ENCODE results near the gene COPS8.

Gene COPS8

GRCh38 chr2:237131749-237132533, 46.3 kb downstream of the COPS8 start:
- no peak for DNase-seq (ENCODE audit: low read depth)

DNA sequence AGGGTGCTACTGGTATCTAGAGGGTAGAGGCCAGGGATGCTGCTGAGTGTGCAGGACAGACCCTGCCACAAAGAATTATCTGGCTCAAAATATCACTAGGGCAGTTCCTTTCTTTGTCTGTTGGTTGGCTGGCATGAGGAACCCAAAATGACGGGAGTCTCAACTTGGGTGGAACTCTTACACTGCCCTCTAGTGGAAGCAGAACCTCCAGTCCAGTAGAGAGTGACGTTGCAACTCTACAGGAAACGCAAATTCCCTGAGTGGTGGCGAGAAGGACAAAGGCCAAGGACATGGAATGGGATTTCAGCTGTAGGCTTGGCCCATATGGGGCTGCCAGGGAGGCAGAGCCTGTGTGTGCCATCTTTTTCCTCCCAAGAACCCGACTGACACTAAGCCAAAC, 47.1 kb downstream of the COPS8 start:
- no peak for DNase-seq (ENCODE audit: low read depth)

DNA sequence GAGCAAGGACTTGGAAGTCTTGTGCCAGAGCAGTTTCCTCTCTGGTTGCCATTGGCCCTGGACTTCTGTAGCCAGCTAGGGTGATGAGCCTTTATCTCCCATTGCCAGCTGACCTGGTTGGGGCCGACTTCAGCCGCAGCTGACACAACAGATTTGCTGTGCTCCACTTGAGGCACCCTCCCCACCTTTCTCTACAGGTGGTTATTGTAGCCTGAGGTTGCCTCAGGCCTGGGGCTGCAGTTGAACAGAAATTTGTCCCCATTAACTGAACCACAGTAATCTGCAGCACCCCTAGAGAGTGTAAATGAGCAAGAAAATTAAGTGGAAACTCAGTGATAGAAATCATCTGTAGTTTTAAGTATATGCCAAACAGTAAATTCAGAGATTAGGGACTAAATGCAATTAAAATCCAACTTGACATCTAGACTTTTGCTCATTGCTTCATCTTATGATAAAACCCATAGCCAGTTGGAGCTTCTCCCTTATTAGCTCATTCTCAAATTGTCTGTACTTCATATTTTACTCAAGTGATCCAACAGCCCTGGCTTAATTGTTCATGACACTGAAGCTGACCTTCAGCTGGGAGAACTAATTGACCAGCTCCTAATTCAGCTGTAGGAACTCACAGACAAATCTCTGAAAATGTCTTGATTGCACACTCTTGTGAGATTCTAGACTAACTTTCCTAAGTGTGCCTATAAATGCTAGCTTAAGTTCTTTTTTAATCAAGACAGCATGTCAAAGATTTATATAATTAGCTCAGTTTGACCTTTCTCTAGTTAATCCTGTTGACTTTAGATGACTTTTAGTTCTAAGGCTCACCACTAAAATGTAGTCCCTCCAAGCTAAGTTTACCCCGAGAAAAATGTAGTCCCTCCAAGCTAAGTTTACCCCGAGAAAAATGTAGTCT, 48.9 kb downstream of the COPS8 start:
- DNase-seq (ENCODE audit: low read depth) = no peak

- no peak for DNase-seq (ENCODE audit: low read depth)
Observed at GRCh38 chr2:237136824-237137223, 51.1 kb downstream of the COPS8 start.

DNA sequence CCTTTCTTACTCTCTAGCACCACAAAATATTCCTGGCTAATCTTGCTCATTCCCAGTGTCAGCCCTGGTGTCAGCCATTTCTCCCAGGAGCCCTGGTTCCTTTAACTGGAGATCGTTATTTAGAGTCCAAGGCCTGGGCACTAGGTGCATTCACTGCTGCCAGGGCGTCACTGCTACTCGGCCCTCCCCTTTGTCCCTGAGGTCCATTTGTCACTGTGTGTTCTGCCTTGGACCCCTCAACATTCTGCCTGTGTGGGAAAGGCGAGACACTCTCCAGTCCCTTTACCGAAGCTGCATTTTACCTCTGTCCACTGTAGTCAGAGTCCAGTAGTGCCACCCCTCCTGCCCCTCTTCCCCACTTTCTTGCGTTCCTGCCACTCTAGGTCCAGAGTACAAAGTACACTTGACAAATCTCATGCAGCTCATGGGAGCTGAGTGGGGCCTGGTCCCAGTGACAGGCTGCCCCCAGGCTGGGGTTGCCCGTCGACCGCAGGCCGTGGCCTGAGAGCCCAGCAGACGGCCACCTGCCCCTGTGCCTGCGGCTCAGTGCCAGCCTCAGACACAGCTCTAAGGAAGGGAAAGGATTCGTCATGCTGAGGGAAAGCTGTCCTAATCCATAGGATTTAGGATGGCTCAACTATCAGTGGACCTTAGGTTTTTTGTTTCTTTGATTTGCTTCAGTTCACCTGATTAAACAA, 52.1 kb downstream of the COPS8 start:
- DNase-seq (ENCODE audit: low read depth) = no peak

DNA sequence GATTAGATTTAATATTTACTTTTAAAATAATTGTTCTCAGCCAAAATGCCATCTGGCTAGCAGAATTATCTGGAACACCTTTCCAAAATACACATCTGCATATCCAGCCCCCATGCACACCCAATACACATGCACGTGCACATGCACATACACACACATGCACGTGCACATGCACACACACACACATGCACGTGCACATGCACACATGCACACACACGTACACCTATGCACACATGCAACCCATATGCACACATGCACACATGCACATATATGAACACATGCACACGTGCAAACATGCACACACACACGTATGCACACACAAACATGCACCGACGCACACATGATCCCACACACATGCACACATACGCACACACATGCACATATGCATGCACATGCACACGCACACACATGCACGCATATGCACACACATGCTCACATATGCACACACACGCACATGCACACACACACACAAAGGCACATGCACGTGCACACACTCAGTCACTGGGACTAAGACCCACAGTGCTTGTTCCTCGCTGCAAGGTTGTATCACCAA, 53.5 kb downstream of the COPS8 start:
- DNase-seq (ENCODE audit: low read depth) = no peak

- no peak for DNase-seq (ENCODE audit: low read depth)
Observed at GRCh38 chr2:237140689-237141285, 55.1 kb downstream of the COPS8 start.

- no peak for DNase-seq (ENCODE audit: low read depth)
Observed at GRCh38 chr2:237141571-237142051, 55.9 kb downstream of the COPS8 start.

- no peak for DNase-seq (ENCODE audit: low read depth)
Observed at GRCh38 chr2:237143118-237143517, 57.4 kb downstream of the COPS8 start.

DNA sequence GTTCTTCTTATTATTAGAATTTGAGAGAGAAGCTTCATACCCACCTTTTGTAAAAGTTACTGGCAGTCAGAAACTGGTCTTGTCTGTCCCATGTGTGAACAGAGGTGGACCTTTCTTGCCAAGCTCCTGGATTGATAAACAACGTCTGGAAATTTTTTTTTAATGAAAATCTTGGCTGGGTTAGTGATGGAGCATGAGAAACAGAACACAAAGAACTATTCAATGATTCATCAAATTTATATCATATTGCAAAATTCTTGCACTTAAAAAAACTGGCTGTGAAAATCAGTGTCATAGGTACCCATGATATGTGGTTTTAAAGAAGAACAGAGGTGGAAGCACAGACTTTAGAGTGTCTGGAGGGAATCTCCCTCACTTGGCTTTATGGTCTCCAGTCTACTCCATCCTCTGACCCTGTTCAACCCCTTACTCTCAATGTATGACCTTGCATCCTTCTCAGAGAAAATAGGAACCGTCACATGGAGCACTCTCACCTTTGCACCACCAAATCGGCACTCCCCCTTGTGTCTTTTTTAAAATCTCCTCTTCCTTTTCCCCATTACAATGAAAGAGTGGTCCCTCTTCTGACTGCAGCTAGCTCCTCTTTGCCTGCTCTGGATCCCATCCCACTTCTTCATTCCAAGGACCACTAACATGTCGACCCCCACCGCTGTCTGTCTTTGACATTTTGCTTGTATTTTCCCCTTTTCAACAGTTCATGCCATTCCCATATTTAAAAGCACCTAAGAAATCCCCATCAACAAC, 58.2 kb downstream of the COPS8 start:
- no peak for DNase-seq (ENCODE audit: low read depth)

DNA sequence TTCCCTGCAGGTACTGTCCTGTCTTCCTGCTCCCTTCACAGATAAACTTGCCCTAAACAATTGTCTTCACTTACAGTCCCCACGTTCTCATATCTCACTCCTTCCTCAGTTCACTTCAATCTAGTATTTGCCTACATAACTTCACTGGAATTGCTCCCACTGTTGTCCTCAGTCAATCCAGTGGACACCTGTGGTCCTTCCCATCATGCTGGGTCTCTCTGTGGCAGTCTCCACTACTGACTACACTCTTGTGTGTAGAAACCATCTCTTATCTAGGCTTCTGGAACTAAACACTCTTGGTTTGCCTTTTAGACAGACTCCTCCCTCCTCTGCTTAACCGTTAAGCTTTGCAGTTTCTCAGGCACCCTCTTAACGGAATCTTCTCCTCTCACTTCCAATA, 58.8 kb downstream of the COPS8 start:
- no peak for DNase-seq (ENCODE audit: low read depth)

GRCh38 chr2:237147317-237147716, 61.6 kb downstream of the COPS8 start:
- no peak for DNase-seq (ENCODE audit: low read depth)

GRCh38 chr2:237148624-237149023, 62.9 kb downstream of the COPS8 start:
- DNase-seq (ENCODE audit: low read depth) = no peak

GRCh38 chr2:237149425-237149824, 63.7 kb downstream of the COPS8 start:
- no peak for DNase-seq (ENCODE audit: low read depth)

Measured in non-pigmented ciliary epithelial cell (primary cell).